Measurements from ENCODE around the gene NAV3.

DNA sequence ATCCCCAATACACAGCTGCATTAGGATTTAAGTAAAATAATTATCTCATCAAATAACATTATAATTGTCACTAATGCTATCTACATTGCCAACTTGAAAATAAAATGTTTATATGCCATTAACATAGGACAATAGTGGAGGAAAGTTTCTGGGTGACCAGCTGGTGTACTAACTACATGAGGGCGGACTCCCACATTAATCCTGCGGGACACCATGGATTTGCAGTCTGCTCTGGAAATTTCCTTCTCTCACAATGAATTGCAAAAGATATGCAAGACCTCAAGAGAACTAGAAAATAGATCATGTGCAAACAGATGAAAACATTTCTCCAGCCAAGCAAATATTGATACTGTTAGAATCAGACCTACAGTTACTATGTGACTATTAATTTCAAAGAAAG, 390.1 kb downstream of the NAV3 start:
- TF ChIP-seq, protein P1, sequence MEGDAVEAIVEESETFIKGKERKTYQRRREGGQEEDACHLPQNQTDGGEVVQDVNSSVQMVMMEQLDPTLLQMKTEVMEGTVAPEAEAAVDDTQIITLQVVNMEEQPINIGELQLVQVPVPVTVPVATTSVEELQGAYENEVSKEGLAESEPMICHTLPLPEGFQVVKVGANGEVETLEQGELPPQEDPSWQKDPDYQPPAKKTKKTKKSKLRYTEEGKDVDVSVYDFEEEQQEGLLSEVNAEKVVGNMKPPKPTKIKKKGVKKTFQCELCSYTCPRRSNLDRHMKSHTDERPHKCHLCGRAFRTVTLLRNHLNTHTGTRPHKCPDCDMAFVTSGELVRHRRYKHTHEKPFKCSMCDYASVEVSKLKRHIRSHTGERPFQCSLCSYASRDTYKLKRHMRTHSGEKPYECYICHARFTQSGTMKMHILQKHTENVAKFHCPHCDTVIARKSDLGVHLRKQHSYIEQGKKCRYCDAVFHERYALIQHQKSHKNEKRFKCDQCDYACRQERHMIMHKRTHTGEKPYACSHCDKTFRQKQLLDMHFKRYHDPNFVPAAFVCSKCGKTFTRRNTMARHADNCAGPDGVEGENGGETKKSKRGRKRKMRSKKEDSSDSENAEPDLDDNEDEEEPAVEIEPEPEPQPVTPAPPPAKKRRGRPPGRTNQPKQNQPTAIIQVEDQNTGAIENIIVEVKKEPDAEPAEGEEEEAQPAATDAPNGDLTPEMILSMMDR (conservative IDR thresholded peaks at IDR 0.05; ENCODE audit: low read length): no peak
- no peak for TF ChIP-seq EZH2phosphoT487 (IDR thresholded peaks at IDR 0.05; ENCODE audit: borderline replicate concordance)
